ENCODE measurements around the gene FRK.

Gene FRK

DNA sequence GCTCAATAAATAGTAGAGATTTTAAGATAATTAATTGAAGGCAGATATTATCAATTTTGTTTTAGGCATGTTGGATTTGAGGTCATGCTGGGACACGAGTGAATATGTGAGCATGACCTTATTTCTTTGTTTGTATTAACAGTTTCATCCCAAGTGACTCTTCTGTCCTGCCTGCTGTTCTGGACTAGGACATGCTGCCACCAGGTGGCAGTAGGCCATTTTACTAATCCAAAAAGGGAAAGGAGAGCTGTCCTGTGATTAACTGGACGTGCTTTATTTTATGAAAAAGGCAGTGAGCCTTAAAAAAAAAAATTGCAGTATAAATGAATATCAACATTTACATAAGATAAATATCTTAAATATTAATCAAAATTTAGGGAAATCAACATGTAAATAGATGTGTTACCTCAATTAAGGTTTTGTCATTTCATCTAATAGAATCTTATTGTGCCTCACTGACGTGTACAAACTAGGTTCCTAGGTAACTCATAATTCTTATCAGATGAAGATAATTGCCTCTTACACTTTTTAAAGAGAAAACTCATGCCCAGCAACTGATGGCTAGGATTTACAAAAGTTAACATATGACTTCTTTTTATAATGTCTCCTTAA, 49.8 kb downstream of the FRK start:
- Histone ChIP-seq H3K36me3 (ENCODE audit: control insufficient read depth, insufficient read depth, low read length) (no peaks in the 10 kb centered on the region), H3K4me3 (ENCODE audit: insufficient read depth, low read depth, low read length) (no peak overlapping the region), H3K4me1 (ENCODE audit: control insufficient read depth, insufficient read depth, low read length) (no peaks in the 10 kb centered on the region), H3K9me3 (ENCODE audit: control insufficient read depth, low read length) (no peaks in the 10 kb centered on the region), H3K27me3 (ENCODE audit: control insufficient read depth, insufficient read depth, low read length, poor library complexity, severe bottlenecking) (no peaks in the 10 kb centered on the region), H3K27ac (ENCODE audit: insufficient read depth, low read depth, low read length, poor library complexity, severe bottlenecking) (no peak overlapping the region)
- WGBS, 2 experiments = 64 to 72% methylated on average over 2 of the region's 3 CpGs

DNA sequence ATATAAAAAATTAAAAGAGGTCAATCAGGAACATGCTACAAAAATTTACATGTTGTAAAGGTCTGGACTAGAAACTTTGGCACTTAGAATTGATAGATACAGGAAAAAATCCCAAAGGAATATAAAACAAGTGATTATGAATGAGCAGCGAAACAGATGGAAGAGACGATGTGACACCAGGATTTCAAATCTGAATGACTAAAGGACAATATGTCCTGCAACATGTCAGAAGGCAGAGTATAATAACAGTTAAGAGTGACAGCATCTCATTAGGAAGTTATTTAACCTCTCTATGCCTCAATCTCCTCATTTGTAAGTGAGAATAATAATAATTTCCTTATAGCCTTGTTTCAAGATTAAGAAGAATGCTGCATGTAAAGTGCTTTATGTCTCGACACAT, 50.3 kb downstream of the FRK start:
- Histone ChIP-seq H3K4me3 (ENCODE audit: insufficient read depth, low read depth, low read length) (no peak overlapping the region), H3K27me3 (ENCODE audit: control insufficient read depth, insufficient read depth, low read length, poor library complexity, severe bottlenecking) (no peaks in the 10 kb centered on the region), H3K27ac (ENCODE audit: insufficient read depth, low read depth, low read length, poor library complexity, severe bottlenecking) (no peak overlapping the region), H3K4me1 (ENCODE audit: control insufficient read depth, insufficient read depth, low read length) (no peaks in the 10 kb centered on the region), H3K36me3 (ENCODE audit: control insufficient read depth, insufficient read depth, low read length) (no peaks in the 10 kb centered on the region), H3K9me3 (ENCODE audit: control insufficient read depth, low read length) (no peaks in the 10 kb centered on the region)
- 97 to 100% methylated on average over 3 of the region's 3 CpGs for whole genome bisulfite sequencing, 2 experiments

DNA sequence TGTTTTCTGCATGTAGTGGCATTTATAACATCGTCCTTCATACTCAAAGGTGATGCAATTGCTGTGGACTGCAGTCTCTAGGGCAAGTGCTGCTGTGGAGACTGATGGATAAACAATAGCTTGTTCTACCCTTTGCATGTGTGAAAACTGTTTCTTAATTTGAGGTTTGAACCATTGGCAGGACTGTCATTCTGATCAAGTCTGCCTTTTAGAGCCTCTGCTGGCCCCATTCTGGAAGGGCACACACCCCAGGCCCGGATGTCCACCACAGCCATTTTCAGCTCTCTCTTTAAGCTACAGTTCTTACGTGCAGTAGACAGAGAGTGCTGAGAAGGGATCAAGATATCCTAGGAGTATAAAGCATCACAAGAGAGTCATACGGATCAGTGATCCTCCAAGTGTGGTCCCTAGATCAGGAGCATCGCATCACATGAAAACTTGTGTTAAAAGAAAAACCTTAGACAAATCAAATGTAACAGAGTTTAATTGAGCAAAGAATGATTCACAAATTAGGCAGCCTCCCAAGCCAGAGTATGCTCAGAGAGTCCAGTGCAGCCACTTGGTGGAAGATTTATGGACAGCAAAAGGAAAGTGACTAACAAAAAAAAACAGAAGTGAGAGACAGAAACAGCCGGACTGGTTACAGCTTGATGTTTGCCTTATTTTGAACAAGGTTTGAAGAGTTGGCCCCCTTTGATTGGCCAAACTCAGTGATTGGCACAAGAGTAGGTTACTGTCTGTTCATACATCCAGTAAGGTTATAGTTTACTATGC, 52.0 kb downstream of the FRK start:
- no peaks in the 10 kb centered on the region for H3K9me3 ChIP-seq (ENCODE audit: control insufficient read depth, low read length)
- no peaks in the 10 kb centered on the region for H3K27me3 ChIP-seq (ENCODE audit: control insufficient read depth, insufficient read depth, low read length, poor library complexity, severe bottlenecking)
- no peaks in the 10 kb centered on the region for H3K36me3 ChIP-seq (ENCODE audit: control insufficient read depth, insufficient read depth, low read length)
- H3K4me3 ChIP-seq (ENCODE audit: insufficient read depth, low read depth, low read length) = no peak overlapping the region
- 81 to 85% methylated on average over 6 of the region's 6 CpGs for WGBS, 2 experiments
- peak overlapping the region; percentile 6 for H3K27ac ChIP-seq (ENCODE audit: insufficient read depth, low read depth, low read length, poor library complexity, severe bottlenecking)
- no peaks in the 10 kb centered on the region for H3K4me1 ChIP-seq (ENCODE audit: control insufficient read depth, insufficient read depth, low read length)

DNA sequence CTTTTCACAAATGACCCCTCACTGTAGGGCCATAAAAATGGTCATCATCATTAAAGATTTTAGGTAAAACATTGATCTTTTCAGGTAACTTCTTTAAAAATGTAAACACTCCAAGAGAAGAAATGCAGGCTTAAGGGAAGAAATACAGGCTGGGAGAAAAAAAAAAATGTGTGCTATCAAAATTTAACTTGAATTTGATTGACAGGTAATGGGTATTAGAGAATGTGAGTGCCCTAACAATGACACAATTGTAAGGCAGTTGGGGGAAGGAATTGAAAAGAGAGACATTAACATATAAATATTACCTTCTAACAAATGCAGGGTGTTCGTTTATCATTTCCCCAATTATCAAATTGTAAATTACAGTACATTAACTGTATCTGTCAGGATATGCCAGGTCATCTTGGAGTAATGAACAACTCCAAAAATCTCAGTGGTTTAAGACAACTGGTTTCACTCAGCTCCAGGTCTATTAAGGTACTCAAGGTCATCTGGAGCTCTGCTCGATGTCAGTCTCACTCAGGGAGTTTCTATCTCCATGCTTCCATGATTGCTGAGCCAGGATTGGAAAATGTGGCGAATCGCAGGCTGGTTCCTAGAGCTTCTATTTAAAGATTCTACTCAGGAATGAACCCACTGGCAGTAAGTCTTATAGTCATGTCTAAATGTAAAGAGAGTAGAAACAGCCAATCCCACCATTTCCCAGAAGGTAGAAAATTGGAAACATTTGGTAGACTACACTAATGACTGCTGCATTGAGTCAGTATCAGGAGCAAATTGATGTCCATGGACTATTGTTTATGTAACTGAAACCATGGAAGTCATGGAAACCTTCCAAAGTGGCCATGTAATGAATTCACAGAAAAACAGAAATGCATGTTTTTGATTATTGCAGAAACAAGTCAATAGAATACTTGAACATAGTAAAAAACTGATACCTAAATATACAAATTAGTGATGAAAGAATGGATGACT, 55.6 kb downstream of the FRK start:
- no peak overlapping the region for H3K4me3 ChIP-seq (ENCODE audit: insufficient read depth, low read depth, low read length)
- no peaks in the 10 kb centered on the region for H3K4me1 ChIP-seq (ENCODE audit: control insufficient read depth, insufficient read depth, low read length)
- H3K27ac ChIP-seq (ENCODE audit: insufficient read depth, low read depth, low read length, poor library complexity, severe bottlenecking) = no peak overlapping the region
- no peaks in the 10 kb centered on the region for H3K9me3 ChIP-seq (ENCODE audit: control insufficient read depth, low read length)
- WGBS, 2 experiments = 86 to 100% methylated on average over 4 of the region's 4 CpGs
- no peaks in the 10 kb centered on the region for H3K27me3 ChIP-seq (ENCODE audit: control insufficient read depth, insufficient read depth, low read length, poor library complexity, severe bottlenecking)
- no peaks in the 10 kb centered on the region for H3K36me3 ChIP-seq (ENCODE audit: control insufficient read depth, insufficient read depth, low read length)

GRCh38 chr6:116003668-116004067, 57.0 kb downstream of the FRK start:
- Histone ChIP-seq H3K9me3 (ENCODE audit: control insufficient read depth, low read length) (no peaks in the 10 kb centered on the region), H3K27ac (ENCODE audit: insufficient read depth, low read depth, low read length, poor library complexity, severe bottlenecking) (no peak overlapping the region), H3K27me3 (ENCODE audit: control insufficient read depth, insufficient read depth, low read length, poor library complexity, severe bottlenecking) (no peaks in the 10 kb centered on the region), H3K4me3 (ENCODE audit: insufficient read depth, low read depth, low read length) (no peak overlapping the region), H3K36me3 (ENCODE audit: control insufficient read depth, insufficient read depth, low read length) (no peaks in the 10 kb centered on the region), H3K4me1 (ENCODE audit: control insufficient read depth, insufficient read depth, low read length) (no peaks in the 10 kb centered on the region)
- 100% methylated on average over 1 to 2 of the region's 3 CpGs for WGBS, 2 experiments

DNA sequence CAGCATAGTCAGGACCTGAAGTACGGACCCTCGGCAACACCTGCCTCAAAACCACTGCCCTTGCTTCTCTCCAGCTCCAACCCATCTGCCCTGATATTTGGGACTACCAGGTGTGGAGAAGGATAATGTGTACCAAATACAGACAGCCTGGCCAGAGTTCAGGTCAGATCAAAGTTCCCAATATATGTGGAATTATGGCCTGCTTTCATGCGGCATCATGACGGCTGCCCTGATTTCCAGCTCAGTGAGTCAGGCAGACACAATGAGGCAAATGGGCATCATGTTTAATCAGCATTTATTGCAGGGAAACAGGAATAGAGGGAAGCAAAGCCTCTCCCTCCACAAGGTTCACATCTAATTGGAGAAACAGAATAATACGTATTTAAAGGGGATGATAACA, 57.9 kb downstream of the FRK start:
- no peaks in the 10 kb centered on the region for H3K36me3 ChIP-seq (ENCODE audit: control insufficient read depth, insufficient read depth, low read length)
- 100% methylated on average over 5 of the region's 5 CpGs for WGBS, 2 experiments
- no peaks in the 10 kb centered on the region for H3K27me3 ChIP-seq (ENCODE audit: control insufficient read depth, insufficient read depth, low read length, poor library complexity, severe bottlenecking)
- no peak overlapping the region for H3K4me3 ChIP-seq (ENCODE audit: insufficient read depth, low read depth, low read length)
- H3K27ac ChIP-seq (ENCODE audit: insufficient read depth, low read depth, low read length, poor library complexity, severe bottlenecking) = no peak overlapping the region
- H3K4me1 ChIP-seq (ENCODE audit: control insufficient read depth, insufficient read depth, low read length) = no peaks in the 10 kb centered on the region
- H3K9me3 ChIP-seq (ENCODE audit: control insufficient read depth, low read length) = no peaks in the 10 kb centered on the region

- 91 to 95% methylated on average over 3 of the region's 3 CpGs for WGBS, 2 experiments
Observed at GRCh38 chr6:115999235-115999634, 61.5 kb downstream of the FRK start.

GRCh38 chr6:115997990-115998585, 62.6 kb downstream of the FRK start:
- H3K27ac ChIP-seq (ENCODE audit: insufficient read depth, low read depth, low read length, poor library complexity, severe bottlenecking) = no peak overlapping the region

More at GRCh38 chr6:115999235-115999634, 61.5 kb downstream of the FRK start:
- Histone ChIP-seq H3K9me3 (ENCODE audit: control insufficient read depth, low read length) (no peaks in the 10 kb centered on the region), H3K27ac (ENCODE audit: insufficient read depth, low read depth, low read length, poor library complexity, severe bottlenecking) (no peak overlapping the region), H3K36me3 (ENCODE audit: control insufficient read depth, insufficient read depth, low read length) (no peaks in the 10 kb centered on the region), H3K27me3 (ENCODE audit: control insufficient read depth, insufficient read depth, low read length, poor library complexity, severe bottlenecking) (no peaks in the 10 kb centered on the region), H3K4me1 (ENCODE audit: control insufficient read depth, insufficient read depth, low read length) (no peaks in the 10 kb centered on the region), H3K4me3 (ENCODE audit: insufficient read depth, low read depth, low read length) (no peak overlapping the region)

GRCh38 chr6:115986026-115986425, 74.7 kb downstream of the FRK start:
- Histone ChIP-seq H3K4me1 (ENCODE audit: control insufficient read depth, insufficient read depth, low read length) (no peaks in the 10 kb centered on the region), H3K9me3 (ENCODE audit: control insufficient read depth, low read length) (no peaks in the 10 kb centered on the region), H3K4me3 (ENCODE audit: insufficient read depth, low read depth, low read length) (no peak overlapping the region), H3K27ac (ENCODE audit: insufficient read depth, low read depth, low read length, poor library complexity, severe bottlenecking) (no peak overlapping the region), H3K27me3 (ENCODE audit: control insufficient read depth, insufficient read depth, low read length, poor library complexity, severe bottlenecking) (no peaks in the 10 kb centered on the region), H3K36me3 (ENCODE audit: control insufficient read depth, insufficient read depth, low read length) (no peaks in the 10 kb centered on the region)
- WGBS, 2 experiments = 96 to 100% methylated on average over 1 to 2 of the region's 2 CpGs

More at GRCh38 chr6:115997990-115998585, 62.6 kb downstream of the FRK start:
- Histone ChIP-seq H3K4me3 (ENCODE audit: insufficient read depth, low read depth, low read length) (no peak overlapping the region), H3K9me3 (ENCODE audit: control insufficient read depth, low read length) (no peaks in the 10 kb centered on the region), H3K36me3 (ENCODE audit: control insufficient read depth, insufficient read depth, low read length) (no peaks in the 10 kb centered on the region), H3K27me3 (ENCODE audit: control insufficient read depth, insufficient read depth, low read length, poor library complexity, severe bottlenecking) (no peaks in the 10 kb centered on the region), H3K4me1 (ENCODE audit: control insufficient read depth, insufficient read depth, low read length) (no peaks in the 10 kb centered on the region)
- 88 to 90% methylated on average over 5 of the region's 5 CpGs for WGBS, 2 experiments

Measured in ectodermal cell (in vitro differentiated cells).